HG03039 (cell line): ENCODE results near the gene ITGB2.

Experiments used
- ATAC-seq: cut with Tn5 transposase; IDR thresholded peaks from one replicate; pipeline ENCODE4 v1.9.1; 2021; ENCODE audit warnings: mild to moderate bottlenecking, moderate library complexity; ENCODE audit not compliant: unreplicated experiment

Gene ITGB2

GRCh38 chr21:44898851-44899767, 21.6 kb downstream of the ITGB2 start:
- no peak for ATAC-seq

- ATAC-seq: no peak
Measured at GRCh38 chr21:44898011-44898488, 22.6 kb downstream of the ITGB2 start.

- ATAC-seq: no peak
Measured at GRCh38 chr21:44897326-44898010, 23.2 kb downstream of the ITGB2 start.

- ATAC-seq: no peak
Measured at GRCh38 chr21:44896561-44897286, 24.0 kb downstream of the ITGB2 start.

- ATAC-seq: no peak
Measured at GRCh38 chr21:44895859-44896258, 24.8 kb downstream of the ITGB2 start.

GRCh38 chr21:44894687-44895302, 25.9 kb downstream of the ITGB2 start:
- ATAC-seq: no peak

GRCh38 chr21:44893948-44894656, 26.6 kb downstream of the ITGB2 start:
- ATAC-seq: no peak

- no peak for ATAC-seq
Measured at GRCh38 chr21:44893278-44893556, 27.5 kb downstream of the ITGB2 start.

GRCh38 chr21:44892536-44893277, 28.0 kb downstream of the ITGB2 start:
- no peak for ATAC-seq

- no peak for ATAC-seq
Measured at GRCh38 chr21:44892095-44892494, 28.6 kb downstream of the ITGB2 start.

GRCh38 chr21:44891631-44892031, 29.1 kb downstream of the ITGB2 start:
- no peak for ATAC-seq

- ATAC-seq: no peak
Measured at GRCh38 chr21:44890961-44891541, 29.6 kb downstream of the ITGB2 start.

- no peak for ATAC-seq
Measured at GRCh38 chr21:44890338-44890931, 30.3 kb downstream of the ITGB2 start.

- ATAC-seq: no peak
Measured at GRCh38 chr21:44889625-44890337, 30.9 kb downstream of the ITGB2 start.

GRCh38 chr21:44888581-44889550, 31.8 kb downstream of the ITGB2 start:
- no peak for ATAC-seq

- ATAC-seq: no peak
Measured at GRCh38 chr21:44887807-44888580, 32.7 kb downstream of the ITGB2 start.
